ENCODE measurements around the gene LSR. TPM values are rescaled to one million over a fixed set of nuclear protein-coding genes. Genes with fewer than 3 reads are reported as not detected.

Gene LSR
- total RNA-seq, 1 donor from 2014 or later = 147 TPM

- TF ChIP-seq CTCF (IDR thresholded peaks at IDR 0.05; ENCODE audit: insufficient read depth, low read length, poor library complexity, severe bottlenecking) = no peak
- DNase-seq (ENCODE audit: low read depth) = no peak
- peaks cover 2% of the 10 kb centered on the region for H3K27me3 ChIP-seq (ENCODE audit: control insufficient read depth, insufficient read depth, low read length)
- no peak overlapping the region for H3K4me3 ChIP-seq (ENCODE audit: low read depth, low read length)
- no peaks in the 10 kb centered on the region for H3K36me3 ChIP-seq (ENCODE audit: control insufficient read depth, insufficient read depth, low read length)
Measured at GRCh38 chr19:35305181-35305580, 56.4 kb downstream of the LSR start.

GRCh38 chr19:35306473-35307246 is 57.9 kb downstream of the LSR start:
- H3K4me3 ChIP-seq (ENCODE audit: low read depth, low read length) = no peak overlapping the region
- no peak for DNase-seq (ENCODE audit: low read depth)
- TF ChIP-seq CTCF (IDR thresholded peaks at IDR 0.05; ENCODE audit: insufficient read depth, low read length, poor library complexity, severe bottlenecking) = peak; percentile 40
- H3K36me3 ChIP-seq (ENCODE audit: control insufficient read depth, insufficient read depth, low read length) = no peaks in the 10 kb centered on the region
- peaks cover 2% of the 10 kb centered on the region for H3K27me3 ChIP-seq (ENCODE audit: control insufficient read depth, insufficient read depth, low read length)

- Histone ChIP-seq H3K4me3 (ENCODE audit: low read depth, low read length) (no peak overlapping the region), H3K27me3 (ENCODE audit: control insufficient read depth, insufficient read depth, low read length) (peaks cover 2% of the 10 kb centered on the region), H3K36me3 (ENCODE audit: control insufficient read depth, insufficient read depth, low read length) (no peaks in the 10 kb centered on the region)
- DNase-seq (ENCODE audit: low read depth) = no peak
- TF ChIP-seq CTCF (IDR thresholded peaks at IDR 0.05; ENCODE audit: insufficient read depth, low read length, poor library complexity, severe bottlenecking) = no peak
Measured at GRCh38 chr19:35307931-35308330, 59.1 kb downstream of the LSR start.

- TF ChIP-seq CTCF (IDR thresholded peaks at IDR 0.05; ENCODE audit: insufficient read depth, low read length, poor library complexity, severe bottlenecking) = no peak
- Histone ChIP-seq H3K27me3 (ENCODE audit: control insufficient read depth, insufficient read depth, low read length) (peaks cover 2% of the 10 kb centered on the region), H3K36me3 (ENCODE audit: control insufficient read depth, insufficient read depth, low read length) (no peaks in the 10 kb centered on the region), H3K4me3 (ENCODE audit: low read depth, low read length) (no peak overlapping the region)
- DNase-seq (ENCODE audit: low read depth) = no peak
Measured at GRCh38 chr19:35308910-35309309, 60.1 kb downstream of the LSR start.

- Histone ChIP-seq H3K4me3 (ENCODE audit: low read depth, low read length) (no peak overlapping the region), H3K36me3 (ENCODE audit: control insufficient read depth, insufficient read depth, low read length) (no peaks in the 10 kb centered on the region), H3K27me3 (ENCODE audit: control insufficient read depth, insufficient read depth, low read length) (peaks cover 2% of the 10 kb centered on the region)
- peak; percentile 48 for DNase-seq (ENCODE audit: low read depth)
- no peak for TF ChIP-seq CTCF (IDR thresholded peaks at IDR 0.05; ENCODE audit: insufficient read depth, low read length, poor library complexity, severe bottlenecking)
Measured at GRCh38 chr19:35309481-35310279, 60.9 kb downstream of the LSR start.
